ENCODE measurements around the gene GRM5.

The GRM5 gene

GRCh38 chr11:88692306-88693086 lies 373.3 kb downstream of the GRM5 start:
- no peak for DNase-seq

- no peak for DNase-seq
Observed at GRCh38 chr11:88689548-88690240, 376.1 kb downstream of the GRM5 start.

GRCh38 chr11:88683024-88683423 lies 382.8 kb downstream of the GRM5 start:
- no peak for DNase-seq

- DNase-seq, result no peak
Observed at GRCh38 chr11:88680806-88681205, 385.0 kb downstream of the GRM5 start.

GRCh38 chr11:88666364-88666763 lies 399.4 kb downstream of the GRM5 start:
- DNase-seq, result no peak

GRCh38 chr11:88657076-88657738 lies 408.6 kb downstream of the GRM5 start:
- DNase-seq, result no peak

GRCh38 chr11:88656283-88656682 lies 409.5 kb downstream of the GRM5 start:
- no peak for DNase-seq

- DNase-seq, result no peak
Observed at GRCh38 chr11:88655656-88656055, 410.1 kb downstream of the GRM5 start.

GRCh38 chr11:88655196-88655595 lies 410.6 kb downstream of the GRM5 start:
- no peak for DNase-seq

GRCh38 chr11:88651556-88651955 lies 414.2 kb downstream of the GRM5 start:
- no peak for DNase-seq

- DNase-seq, result no peak
Observed at GRCh38 chr11:88644724-88645123, 421.1 kb downstream of the GRM5 start.

GRCh38 chr11:88632163-88632562 lies 433.6 kb downstream of the GRM5 start:
- DNase-seq, result no peak

- DNase-seq, result no peak
Observed at GRCh38 chr11:88631497-88631896, 434.3 kb downstream of the GRM5 start.

GRCh38 chr11:88629496-88629895 lies 436.3 kb downstream of the GRM5 start:
- DNase-seq, result no peak

- DNase-seq, result no peak
Observed at GRCh38 chr11:88626216-88626615, 439.6 kb downstream of the GRM5 start.

GRCh38 chr11:88623531-88623930 lies 442.3 kb downstream of the GRM5 start:
- DNase-seq, result no peak

- DNase-seq, result no peak
Observed at GRCh38 chr11:88620568-88621130, 445.1 kb downstream of the GRM5 start.

- DNase-seq, result no peak
Observed at GRCh38 chr11:88619656-88620385, 446.0 kb downstream of the GRM5 start.

GRCh38 chr11:88619071-88619425 lies 446.7 kb downstream of the GRM5 start:
- DNase-seq, result no peak

- no peak for DNase-seq
Observed at GRCh38 chr11:88618327-88619070, 447.3 kb downstream of the GRM5 start.

- DNase-seq, result no peak
Observed at GRCh38 chr11:88617226-88617625, 448.6 kb downstream of the GRM5 start.

GRCh38 chr11:88604260-88604659 lies 461.5 kb downstream of the GRM5 start:
- no peak for DNase-seq
